ENCODE data around the gene KRTAP16-1.

Gene KRTAP16-1

DNA sequence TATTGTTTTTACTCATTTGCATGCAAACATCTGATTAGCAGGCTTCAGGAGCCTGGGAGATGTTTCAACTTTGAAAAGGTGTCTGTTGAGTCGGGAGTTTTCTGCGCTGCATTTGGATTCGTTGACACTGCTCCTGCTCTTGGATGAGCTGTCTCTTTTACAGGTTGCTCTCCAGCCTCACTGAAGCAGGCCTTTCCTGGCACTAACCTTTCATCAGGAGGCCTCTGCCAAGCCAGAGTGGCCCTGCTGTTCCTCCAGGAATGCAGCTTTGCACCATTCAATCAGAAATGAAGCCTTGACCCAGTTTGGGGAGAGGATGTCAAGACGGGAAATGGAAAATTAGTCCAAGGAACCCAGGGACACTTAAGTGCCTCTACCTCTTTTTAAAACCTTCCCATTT lies 6.1 kb downstream of the KRTAP16-1 start:
- TF ChIP-seq POLR2AphosphoS5 (IDR thresholded peaks at IDR 0.05; ENCODE audit: low read depth, low read length) (no peak), SIN3A (IDR thresholded peaks at IDR 0.05; ENCODE audit: borderline replicate concordance, insufficient read depth, low read length) (no peak), FOXP2 (optimal IDR thresholded peaks at IDR 0.05; ENCODE audit: borderline replicate concordance, extremely low read depth, extremely low read length, insufficient read depth) (no peak), TAF1 (IDR thresholded peaks at IDR 0.05; ENCODE audit: borderline replicate concordance, insufficient read depth, low read length) (no peak)
- TF ChIP-seq, protein P1, sequence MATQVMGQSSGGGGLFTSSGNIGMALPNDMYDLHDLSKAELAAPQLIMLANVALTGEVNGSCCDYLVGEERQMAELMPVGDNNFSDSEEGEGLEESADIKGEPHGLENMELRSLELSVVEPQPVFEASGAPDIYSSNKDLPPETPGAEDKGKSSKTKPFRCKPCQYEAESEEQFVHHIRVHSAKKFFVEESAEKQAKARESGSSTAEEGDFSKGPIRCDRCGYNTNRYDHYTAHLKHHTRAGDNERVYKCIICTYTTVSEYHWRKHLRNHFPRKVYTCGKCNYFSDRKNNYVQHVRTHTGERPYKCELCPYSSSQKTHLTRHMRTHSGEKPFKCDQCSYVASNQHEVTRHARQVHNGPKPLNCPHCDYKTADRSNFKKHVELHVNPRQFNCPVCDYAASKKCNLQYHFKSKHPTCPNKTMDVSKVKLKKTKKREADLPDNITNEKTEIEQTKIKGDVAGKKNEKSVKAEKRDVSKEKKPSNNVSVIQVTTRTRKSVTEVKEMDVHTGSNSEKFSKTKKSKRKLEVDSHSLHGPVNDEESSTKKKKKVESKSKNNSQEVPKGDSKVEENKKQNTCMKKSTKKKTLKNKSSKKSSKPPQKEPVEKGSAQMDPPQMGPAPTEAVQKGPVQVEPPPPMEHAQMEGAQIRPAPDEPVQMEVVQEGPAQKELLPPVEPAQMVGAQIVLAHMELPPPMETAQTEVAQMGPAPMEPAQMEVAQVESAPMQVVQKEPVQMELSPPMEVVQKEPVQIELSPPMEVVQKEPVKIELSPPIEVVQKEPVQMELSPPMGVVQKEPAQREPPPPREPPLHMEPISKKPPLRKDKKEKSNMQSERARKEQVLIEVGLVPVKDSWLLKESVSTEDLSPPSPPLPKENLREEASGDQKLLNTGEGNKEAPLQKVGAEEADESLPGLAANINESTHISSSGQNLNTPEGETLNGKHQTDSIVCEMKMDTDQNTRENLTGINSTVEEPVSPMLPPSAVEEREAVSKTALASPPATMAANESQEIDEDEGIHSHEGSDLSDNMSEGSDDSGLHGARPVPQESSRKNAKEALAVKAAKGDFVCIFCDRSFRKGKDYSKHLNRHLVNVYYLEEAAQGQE (IDR thresholded peaks at IDR 0.05; ENCODE audit: insufficient read depth in 1 of 2, low read depth in 2 of 2, low read length in 2 of 2): no peak

GRCh38 chr17:41301916-41302901 lies 6.9 kb downstream of the KRTAP16-1 start, which contains the start of gene KRTAP29-1:
TSS of gene KRTAP29-1 (minus strand) at chr17:41302851. CDS start at chr17:41302851, 0 bp downstream.
- TF ChIP-seq TAF1 (IDR thresholded peaks at IDR 0.05; ENCODE audit: borderline replicate concordance, insufficient read depth, low read length): no peak
- TF ChIP-seq SIN3A (IDR thresholded peaks at IDR 0.05; ENCODE audit: borderline replicate concordance, insufficient read depth, low read length): no peak
- no peak for TF ChIP-seq FOXP2 (optimal IDR thresholded peaks at IDR 0.05; ENCODE audit: borderline replicate concordance, extremely low read depth, extremely low read length, insufficient read depth)
- TF ChIP-seq, protein P1 (IDR thresholded peaks at IDR 0.05; ENCODE audit: insufficient read depth in 1 of 2, low read depth in 2 of 2, low read length in 2 of 2): no peak

- no peak for TF ChIP-seq TAF1 (IDR thresholded peaks at IDR 0.05; ENCODE audit: borderline replicate concordance, insufficient read depth, low read length)
- no peak for TF ChIP-seq FOXP2 (optimal IDR thresholded peaks at IDR 0.05; ENCODE audit: borderline replicate concordance, extremely low read depth, extremely low read length, insufficient read depth)
These were observed 7.8 kb downstream of the KRTAP16-1 start for GRCh38 chr17:41301204-41301790.

DNA sequence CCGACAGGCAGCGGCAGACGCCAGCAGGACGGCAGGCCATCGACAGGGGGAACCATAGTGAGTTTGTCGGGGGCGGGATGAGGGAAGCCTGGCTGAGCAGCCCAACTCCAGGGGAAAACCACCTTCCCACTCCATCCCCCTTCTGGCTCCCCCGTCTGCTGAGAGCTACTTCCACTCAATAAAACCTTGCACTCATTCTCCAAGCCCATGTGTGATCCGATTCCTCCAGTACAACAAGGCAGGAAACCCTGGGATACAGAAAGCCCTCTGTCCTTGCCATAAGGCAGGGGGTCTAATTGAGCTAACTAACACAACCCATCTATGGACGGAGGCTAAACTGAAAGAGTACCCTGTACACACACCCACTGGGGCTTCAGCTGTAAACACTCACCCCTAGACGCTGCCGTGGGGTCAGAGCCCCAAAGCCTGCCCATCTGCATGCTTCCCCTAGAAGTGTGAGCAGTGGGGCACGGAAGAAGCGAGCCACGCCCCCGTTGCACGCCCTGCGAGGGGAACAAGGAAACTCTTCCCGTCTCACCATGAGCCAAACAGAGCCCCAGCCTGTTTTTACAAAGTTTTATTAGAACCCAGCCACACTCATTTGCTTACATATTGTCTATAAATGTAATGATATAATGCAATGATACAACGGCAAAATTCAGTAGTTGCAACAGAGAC lies 10.5 kb downstream of the KRTAP16-1 start:
- no peak for TF ChIP-seq SIN3A (IDR thresholded peaks at IDR 0.05; ENCODE audit: borderline replicate concordance, insufficient read depth, low read length)
- TF ChIP-seq POLR2AphosphoS5 (IDR thresholded peaks at IDR 0.05; ENCODE audit: low read depth, low read length): no peak

DNA sequence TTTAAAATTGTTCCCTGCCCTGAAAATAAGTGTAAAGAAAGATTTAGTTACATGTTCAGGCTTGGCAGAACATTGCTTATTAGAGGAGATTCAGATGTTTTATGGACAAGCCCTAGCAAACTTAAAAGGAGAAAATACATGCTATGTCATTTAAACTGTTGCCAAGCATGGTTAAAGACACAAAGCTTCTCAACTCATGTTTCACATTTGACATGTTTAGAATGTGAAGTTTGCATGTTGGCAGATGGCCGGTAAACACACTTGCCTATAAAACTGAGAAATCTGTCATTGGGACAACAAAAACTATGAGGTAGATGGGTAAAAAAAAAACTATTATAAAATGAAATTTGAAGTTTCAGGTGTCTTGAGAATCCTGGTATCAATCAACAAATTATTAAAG lies 12.3 kb downstream of the KRTAP16-1 start:
- TF ChIP-seq POLR2AphosphoS5 (IDR thresholded peaks at IDR 0.05; ENCODE audit: low read depth, low read length) (no peak), FOXP2 (optimal IDR thresholded peaks at IDR 0.05; ENCODE audit: borderline replicate concordance, extremely low read depth, extremely low read length, insufficient read depth) (no peak), TAF1 (IDR thresholded peaks at IDR 0.05; ENCODE audit: borderline replicate concordance, insufficient read depth, low read length) (no peak), SIN3A (IDR thresholded peaks at IDR 0.05; ENCODE audit: borderline replicate concordance, insufficient read depth, low read length) (no peak)
- TF ChIP-seq, protein P1 (IDR thresholded peaks at IDR 0.05; ENCODE audit: insufficient read depth in 1 of 2, low read depth in 2 of 2, low read length in 2 of 2): no peak

Data from PFSK-1 (cell line).